Right lung (tissue), 10 donors: ENCODE data around the gene DYNLL1. TPM values are rescaled to one million over a fixed set of nuclear protein-coding genes. Genes with fewer than 3 reads are reported as not detected.
"Not testable (repeated sequence)": the region's sequence is repeated elsewhere in the genome, so short reads cannot be mapped to it uniquely, and the experiment has no call there.

ENCODE experiments used
- DNase-seq, 2 donors: peaks; one replicate each; pipeline ENCODE4 v3.0.0-alpha.2; 2013
- long read RNA-seq, 8 donors: transcript quantifications; one replicate each; lab custom pipeline, GENCODE V29; 2026
- polyA plus RNA-seq, 5 donors: library from polyadenylated mRNA; unstranded; fragments of 120-200 nt; gene quantifications; one replicate each; pipeline versions ENCODE4 v1.2.1 to v1.2.3, GENCODE V29; 2013; ENCODE audit warnings: inconsistent platforms in 1 of 5, low replicate concordance in 1 of 5; ENCODE audit not compliant: insufficient read length in 5 of 5, insufficient read depth in 1 of 5

DYNLL1 gene
- 100 to 1,000 TPM; 344 to 461 (median 400) TPM for polyA plus RNA-seq
- long read RNA-seq, donor 1, transcript DYNLL1-202 (3 exons, 697 nt): minor isoform, 27 of 338 reads
- long read RNA-seq, donor 1, transcript DYNLL1-210 (1 exons, 670 nt): minor isoform, 41 of 338 reads
- long read RNA-seq, donor 1, transcript DYNLL1-207 (2 exons, 719 nt): minor isoform, 31 of 338 reads
- long read RNA-seq, donor 1, transcript DYNLL1-201 (3 exons, 720 nt): major isoform, 201 of 338 reads
- long read RNA-seq, donor 1, partial matches to known transcripts: 30 of 338 reads
- long read RNA-seq, donor 1, other reads (novel, unspliced or antisense): 0 of 338 reads
- long read RNA-seq, donor 2, transcript DYNLL1-201 (3 exons, 720 nt): major isoform, 98 of 153 reads
- long read RNA-seq, donor 2, transcript DYNLL1-210 (1 exons, 670 nt): minor isoform, 17 of 153 reads
- long read RNA-seq, donor 2, transcript DYNLL1-202 (3 exons, 697 nt): minor isoform, 8 of 153 reads
- long read RNA-seq, donor 2, transcript DYNLL1-207 (2 exons, 719 nt): minor isoform, 9 of 153 reads
- long read RNA-seq, donor 2, partial matches to known transcripts: 0 of 153 reads
- long read RNA-seq, donor 2, other reads (novel, unspliced or antisense): 12 of 153 reads
- long read RNA-seq, donor 3, transcript DYNLL1-201 (3 exons, 720 nt): major isoform, 128 of 227 reads
- long read RNA-seq, donor 3, transcript DYNLL1-202 (3 exons, 697 nt): minor isoform, 13 of 227 reads
- long read RNA-seq, donor 3, transcript DYNLL1-207 (2 exons, 719 nt): minor isoform, 26 of 227 reads
- long read RNA-seq, donor 3, transcript DYNLL1-210 (1 exons, 670 nt): minor isoform, 52 of 227 reads
- long read RNA-seq, donor 3, partial matches to known transcripts: 0 of 227 reads
- long read RNA-seq, donor 3, other reads (novel, unspliced or antisense): 0 of 227 reads
- long read RNA-seq, donor 4, transcript DYNLL1-202 (3 exons, 697 nt): minor isoform, 11 of 131 reads
- long read RNA-seq, donor 4, transcript DYNLL1-207 (2 exons, 719 nt): minor isoform, 17 of 131 reads
- long read RNA-seq, donor 4, transcript DYNLL1-201 (3 exons, 720 nt): major isoform, 80 of 131 reads
- long read RNA-seq, donor 4, transcript DYNLL1-210 (1 exons, 670 nt): minor isoform, 20 of 131 reads
- long read RNA-seq, donor 4, partial matches to known transcripts: 0 of 131 reads
- long read RNA-seq, donor 4, other reads (novel, unspliced or antisense): 0 of 131 reads
- long read RNA-seq, donor 5, transcript DYNLL1-201 (3 exons, 720 nt): major isoform, 305 of 399 reads
- long read RNA-seq, donor 5, transcript DYNLL1-210 (1 exons, 670 nt): minor isoform, 42 of 399 reads
- long read RNA-seq, donor 5, transcript DYNLL1-202 (3 exons, 697 nt): minor isoform, 17 of 399 reads
- long read RNA-seq, donor 5, transcript DYNLL1-207 (2 exons, 719 nt): minor isoform, 22 of 399 reads
- long read RNA-seq, donor 5, partial matches to known transcripts: 0 of 399 reads
- long read RNA-seq, donor 5, other reads (novel, unspliced or antisense): 0 of 399 reads
- long read RNA-seq, donor 6, transcript DYNLL1-202 (3 exons, 697 nt): minor isoform, 26 of 354 reads
- long read RNA-seq, donor 6, transcript DYNLL1-201 (3 exons, 720 nt): major isoform, 278 of 354 reads
- long read RNA-seq, donor 6, transcript DYNLL1-210 (1 exons, 670 nt): minor isoform, 27 of 354 reads
- long read RNA-seq, donor 6, transcript DYNLL1-207 (2 exons, 719 nt): minor isoform, 14 of 354 reads
- long read RNA-seq, donor 6, partial matches to known transcripts: 0 of 354 reads
- long read RNA-seq, donor 6, other reads (novel, unspliced or antisense): 0 of 354 reads
- long read RNA-seq, donor 7, transcript DYNLL1-202 (3 exons, 697 nt): minor isoform, 9 of 175 reads
- long read RNA-seq, donor 7, transcript DYNLL1-201 (3 exons, 720 nt): major isoform, 112 of 175 reads
- long read RNA-seq, donor 7, transcript DYNLL1-210 (1 exons, 670 nt): minor isoform, 12 of 175 reads
- long read RNA-seq, donor 7, transcript DYNLL1-207 (2 exons, 719 nt): minor isoform, 12 of 175 reads
- long read RNA-seq, donor 7, partial matches to known transcripts: 0 of 175 reads
- long read RNA-seq, donor 7, other reads (novel, unspliced or antisense): 25 of 175 reads
- long read RNA-seq, donor 8, transcript DYNLL1-202 (3 exons, 697 nt): minor isoform, 9 of 122 reads
- long read RNA-seq, donor 8, transcript DYNLL1-210 (1 exons, 670 nt): minor isoform, 17 of 122 reads
- long read RNA-seq, donor 8, transcript DYNLL1-201 (3 exons, 720 nt): major isoform, 76 of 122 reads
- long read RNA-seq, donor 8, transcript DYNLL1-207 (2 exons, 719 nt): minor isoform, 12 of 122 reads
- long read RNA-seq, donor 8, partial matches to known transcripts: 5 of 122 reads
- long read RNA-seq, donor 8, other reads (novel, unspliced or antisense): 0 of 122 reads

GRCh38 chr12:120495731-120496412 lies at the start of gene DYNLL1:
Gene DYNLL1, plus strand, starts transcription at chr12:120496113. Its CDS starts 309 bp downstream, at chr12:120496422.
- DNase-seq: peak; percentile 96 to 97

GRCh38 chr12:120446844-120447178 lies 49.1 kb upstream of the DYNLL1 start:
- DNase-seq: not testable (repeated sequence)

- DNase-seq: no peak
These were observed 47.9 kb upstream of the DYNLL1 start for GRCh38 chr12:120447992-120448391.

GRCh38 chr12:120452524-120452923 lies 43.4 kb upstream of the DYNLL1 start:
- not testable (repeated sequence) for DNase-seq

GRCh38 chr12:120453060-120453750 lies 42.7 kb upstream of the DYNLL1 start:
- no peak for DNase-seq

GRCh38 chr12:120453977-120454376 lies 41.9 kb upstream of the DYNLL1 start:
- DNase-seq: no peak

GRCh38 chr12:120455302-120455701 lies 40.6 kb upstream of the DYNLL1 start:
- no peak for DNase-seq

- DNase-seq: no peak
These were observed 38.8 kb upstream of the DYNLL1 start for GRCh38 chr12:120457133-120457532.

- no peak for DNase-seq
These were observed 35.8 kb upstream of the DYNLL1 start for GRCh38 chr12:120460157-120460556.

- DNase-seq: no peak
These were observed 33.7 kb upstream of the DYNLL1 start for GRCh38 chr12:120462099-120462640.

- DNase-seq: no peak
These were observed 32.2 kb upstream of the DYNLL1 start for GRCh38 chr12:120463712-120464111.

- no peak for DNase-seq
These were observed 30.2 kb upstream of the DYNLL1 start for GRCh38 chr12:120465756-120466155.

GRCh38 chr12:120466560-120467315 lies 29.2 kb upstream of the DYNLL1 start:
- peak in 1 of 2 donors; percentile 13 for DNase-seq

- no peak for DNase-seq
These were observed 28.5 kb upstream of the DYNLL1 start for GRCh38 chr12:120467439-120467838.

- DNase-seq: peak in 1 of 2 donors; percentile 46
These were observed 27.5 kb upstream of the DYNLL1 start for GRCh38 chr12:120468325-120468820.

GRCh38 chr12:120468821-120469449 lies 27.0 kb upstream of the DYNLL1 start:
- peak in 1 of 2 donors; percentile 54 for DNase-seq
